ENCODE measurements around the gene PDCD2L. TPM values are rescaled to one million over a fixed set of nuclear protein-coding genes. Genes with fewer than 3 reads are reported as not detected.

The PDCD2L gene
- polyA plus RNA-seq, 1 donor (not counting 4 experiments of a cell fraction or from before 2014, with no cell fraction given) = 23.8 TPM

DNA sequence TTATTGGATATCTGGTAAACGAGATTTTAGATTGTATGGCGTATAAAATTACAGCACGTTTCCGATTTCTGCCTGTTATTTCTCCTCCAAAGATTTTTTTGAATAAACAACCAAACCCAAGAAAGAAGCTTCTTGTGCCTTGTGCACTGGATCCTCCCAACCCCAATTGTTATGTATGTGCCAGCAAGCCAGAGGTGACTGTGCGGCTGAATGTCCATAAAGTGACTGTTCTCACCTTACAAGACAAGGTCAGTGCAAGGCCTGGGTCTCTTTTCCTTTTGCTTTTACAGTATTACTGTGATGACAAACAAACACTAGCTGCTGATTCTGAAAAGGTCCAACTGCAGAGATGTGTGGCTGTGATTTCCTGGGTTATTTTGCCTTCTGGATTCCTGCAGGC lies 54.5 kb downstream of the PDCD2L start:
- Histone ChIP-seq H3K27ac (ENCODE audit: control insufficient read depth, insufficient read depth, low read length) (no peak overlapping the region), H3K4me3 (ENCODE audit: control insufficient read depth in 2 of 3, extremely low read depth in 1 of 3, insufficient read depth in 2 of 3, low read depth in 1 of 3, low read length in 3 of 3) (no peak overlapping the region), H3K4me1 (ENCODE audit: control insufficient read depth, extremely low read depth, insufficient read depth, low read length) (no peaks in the 10 kb centered on the region), H3K9me3 (ENCODE audit: control insufficient read depth, low read depth, low read length) (no peaks in the 10 kb centered on the region), H3K4me2 (ENCODE audit: control insufficient read depth, extremely low read depth, insufficient read depth, low read depth, low read length) (no peak overlapping the region), H3K9me1 (ENCODE audit: control insufficient read depth, extremely low read depth, insufficient read depth, low read length) (no peaks in the 10 kb centered on the region), H4K20me1 (ENCODE audit: control insufficient read depth, extremely low read depth, insufficient read depth, low read length) (peaks cover 5% of the 10 kb centered on the region), H3K9ac (ENCODE audit: control insufficient read depth, extremely low read depth, insufficient read depth, low read length) (no peak overlapping the region), H3K79me2 (ENCODE audit: control insufficient read depth, insufficient read depth, low read length) (peaks cover 33% of the 10 kb centered on the region), H2AFZ (ENCODE audit: control insufficient read depth, low read length) (no peak overlapping the region), H3K27me3 (ENCODE audit: control insufficient read depth, extremely low read depth, insufficient read depth, low read length) (no peaks in the 10 kb centered on the region), H3K36me3 (ENCODE audit: control insufficient read depth in 2 of 2, extremely low read depth in 1 of 2, insufficient read depth in 2 of 2, low read length in 2 of 2) (peaks cover 38 to 43% of the 10 kb centered on the region in 2 experiments)
- DNase-seq (ENCODE audit: low read depth, low spot score) (no peak), FAIRE-seq (no peak)
- no peak for TF ChIP-seq CTCF (optimal IDR thresholded peaks at IDR 0.05 in 1 of 3, IDR thresholded peaks at IDR 0.05 in 1 of 3, conservative IDR thresholded peaks at IDR 0.05 in 1 of 3; ENCODE audit: extremely low read depth in 1 of 3, insufficient read depth in 2 of 3, low read length in 3 of 3)
- TF ChIP-seq EZH2 (IDR thresholded peaks at IDR 0.05; ENCODE audit: low read length) = no peak
- dilution Hi-C loops (cut with MboI; ENCODE audit: extremely low pct_ligation_motif_present, low sequenced_read_pairs) = no loop called here

DNA sequence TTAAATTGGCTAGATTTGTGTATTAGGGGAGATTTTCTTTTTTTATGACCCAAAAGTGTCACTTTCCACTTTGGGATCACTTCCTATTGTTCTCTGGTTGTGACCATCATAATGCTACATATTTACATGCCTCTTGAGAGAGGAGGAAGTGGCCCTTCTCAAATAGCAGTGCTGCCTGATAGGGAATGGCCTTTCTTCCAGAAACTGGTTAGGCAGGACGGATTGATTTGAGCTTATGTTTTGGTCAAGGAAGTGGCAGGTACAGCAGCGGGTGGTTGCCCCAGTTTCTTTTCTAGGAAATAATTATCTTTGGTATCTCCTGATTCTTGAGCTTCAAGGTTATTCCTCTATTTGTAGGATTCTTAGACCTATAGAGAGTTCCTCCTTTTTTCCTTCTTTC lies 55.4 kb downstream of the PDCD2L start:
- dilution Hi-C loops (cut with MboI; ENCODE audit: extremely low pct_ligation_motif_present, low sequenced_read_pairs) = no loop called here
- Histone ChIP-seq H3K36me3 (ENCODE audit: control insufficient read depth in 2 of 2, extremely low read depth in 1 of 2, insufficient read depth in 2 of 2, low read length in 2 of 2) (peaks cover 34% of the 10 kb centered on the region in 2 experiments), H3K9ac (ENCODE audit: control insufficient read depth, extremely low read depth, insufficient read depth, low read length) (no peak overlapping the region), H3K9me1 (ENCODE audit: control insufficient read depth, extremely low read depth, insufficient read depth, low read length) (no peaks in the 10 kb centered on the region), H3K27me3 (ENCODE audit: control insufficient read depth, extremely low read depth, insufficient read depth, low read length) (no peaks in the 10 kb centered on the region), H2AFZ (ENCODE audit: control insufficient read depth, low read length) (no peak overlapping the region), H3K9me3 (ENCODE audit: control insufficient read depth, low read depth, low read length) (no peaks in the 10 kb centered on the region), H3K4me2 (ENCODE audit: control insufficient read depth, extremely low read depth, insufficient read depth, low read depth, low read length) (no peak overlapping the region), H3K4me1 (ENCODE audit: control insufficient read depth, extremely low read depth, insufficient read depth, low read length) (no peaks in the 10 kb centered on the region), H3K4me3 (ENCODE audit: control insufficient read depth in 2 of 3, extremely low read depth in 1 of 3, insufficient read depth in 2 of 3, low read depth in 1 of 3, low read length in 3 of 3) (no peak overlapping the region), H3K27ac (ENCODE audit: control insufficient read depth, insufficient read depth, low read length) (no peak overlapping the region), H3K79me2 (ENCODE audit: control insufficient read depth, insufficient read depth, low read length) (peaks cover 31% of the 10 kb centered on the region), H4K20me1 (ENCODE audit: control insufficient read depth, extremely low read depth, insufficient read depth, low read length) (peaks cover 3% of the 10 kb centered on the region)
- TF ChIP-seq CTCF (optimal IDR thresholded peaks at IDR 0.05 in 1 of 3, IDR thresholded peaks at IDR 0.05 in 1 of 3, conservative IDR thresholded peaks at IDR 0.05 in 1 of 3; ENCODE audit: extremely low read depth in 1 of 3, insufficient read depth in 2 of 3, low read length in 3 of 3) (no peak), EZH2 (IDR thresholded peaks at IDR 0.05; ENCODE audit: low read length) (no peak)
- FAIRE-seq (no peak), DNase-seq (ENCODE audit: low read depth, low spot score) (no peak)
